ENCODE data around the gene RNF111. TPM values are rescaled to one million over a fixed set of nuclear protein-coding genes. Genes with fewer than 3 reads are reported as not detected.

RNF111 gene
- total RNA-seq, 1 donor from 2014 or later = 43.0 TPM

DNA sequence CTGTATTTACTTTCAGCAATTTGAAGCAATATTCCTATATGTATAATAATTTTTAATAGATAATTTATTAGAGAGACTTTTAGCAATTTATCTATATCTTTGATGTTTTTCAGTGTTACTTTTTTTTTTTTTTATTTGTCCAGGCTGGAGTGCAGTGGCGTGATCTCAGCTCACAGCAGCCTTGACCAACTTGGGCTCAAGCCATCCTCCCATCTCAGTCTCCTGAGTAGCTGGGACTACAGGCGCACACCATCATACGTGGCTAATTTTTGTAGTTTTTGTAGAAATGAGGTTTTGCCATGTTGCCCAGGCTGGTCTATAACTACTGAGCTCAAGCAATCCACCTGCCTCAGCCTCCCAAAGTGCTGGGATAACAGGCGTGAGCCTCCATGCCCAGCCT lies 28.7 kb upstream of the RNF111 start:
- Mint-ChIP-seq H3K27ac (no peak overlapping the region), H3K36me3 (no peaks in the 10 kb centered on the region), H3K9me3 (no peaks in the 10 kb centered on the region), H3K4me1 (peaks cover 4% of the 10 kb centered on the region), H3K4me3 (no peak overlapping the region), H3K27me3 (ENCODE audit: low read depth) (no peaks in the 10 kb centered on the region)
- no peak for DNase-seq (ENCODE audit: low spot score in 2 of 2, unreplicated experiment in 2 of 2)
- TF ChIP-seq, protein P1, sequence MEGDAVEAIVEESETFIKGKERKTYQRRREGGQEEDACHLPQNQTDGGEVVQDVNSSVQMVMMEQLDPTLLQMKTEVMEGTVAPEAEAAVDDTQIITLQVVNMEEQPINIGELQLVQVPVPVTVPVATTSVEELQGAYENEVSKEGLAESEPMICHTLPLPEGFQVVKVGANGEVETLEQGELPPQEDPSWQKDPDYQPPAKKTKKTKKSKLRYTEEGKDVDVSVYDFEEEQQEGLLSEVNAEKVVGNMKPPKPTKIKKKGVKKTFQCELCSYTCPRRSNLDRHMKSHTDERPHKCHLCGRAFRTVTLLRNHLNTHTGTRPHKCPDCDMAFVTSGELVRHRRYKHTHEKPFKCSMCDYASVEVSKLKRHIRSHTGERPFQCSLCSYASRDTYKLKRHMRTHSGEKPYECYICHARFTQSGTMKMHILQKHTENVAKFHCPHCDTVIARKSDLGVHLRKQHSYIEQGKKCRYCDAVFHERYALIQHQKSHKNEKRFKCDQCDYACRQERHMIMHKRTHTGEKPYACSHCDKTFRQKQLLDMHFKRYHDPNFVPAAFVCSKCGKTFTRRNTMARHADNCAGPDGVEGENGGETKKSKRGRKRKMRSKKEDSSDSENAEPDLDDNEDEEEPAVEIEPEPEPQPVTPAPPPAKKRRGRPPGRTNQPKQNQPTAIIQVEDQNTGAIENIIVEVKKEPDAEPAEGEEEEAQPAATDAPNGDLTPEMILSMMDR (IDR thresholded peaks at IDR 0.05; ENCODE audit: unreplicated experiment) = no peak

DNA sequence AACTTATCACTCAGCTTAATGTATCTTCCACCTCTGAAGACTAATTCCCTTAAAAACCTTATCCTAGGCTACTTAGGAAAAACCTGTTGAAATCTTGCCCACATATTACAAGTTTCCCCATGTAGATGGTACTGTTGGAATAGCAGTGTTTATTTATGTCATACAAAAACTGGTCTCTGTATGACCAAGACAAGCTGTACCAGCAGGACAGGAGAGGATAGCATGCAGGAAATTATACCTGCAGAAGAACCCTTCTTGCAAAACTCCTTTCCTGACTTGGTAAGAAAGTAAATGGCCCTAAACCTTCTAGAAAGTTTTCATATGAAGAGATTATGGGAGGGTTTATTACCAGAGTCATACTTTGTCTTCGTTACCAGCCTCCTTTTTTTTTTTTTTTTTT lies 25.3 kb upstream of the RNF111 start:
- no peaks in the 10 kb centered on the region for H3K27me3 Mint-ChIP-seq (ENCODE audit: low read depth)
- H3K4me1 Mint-ChIP-seq = peaks cover 4% of the 10 kb centered on the region
- H3K4me3 Mint-ChIP-seq = no peak overlapping the region
- H3K9me3 Mint-ChIP-seq = no peaks in the 10 kb centered on the region
- DNase-seq (ENCODE audit: low spot score in 2 of 2, unreplicated experiment in 2 of 2) = no peak
- TF ChIP-seq, protein P1 (IDR thresholded peaks at IDR 0.05; ENCODE audit: unreplicated experiment) = no peak
- no peaks in the 10 kb centered on the region for H3K36me3 Mint-ChIP-seq
- H3K27ac Mint-ChIP-seq = no peak overlapping the region

DNA sequence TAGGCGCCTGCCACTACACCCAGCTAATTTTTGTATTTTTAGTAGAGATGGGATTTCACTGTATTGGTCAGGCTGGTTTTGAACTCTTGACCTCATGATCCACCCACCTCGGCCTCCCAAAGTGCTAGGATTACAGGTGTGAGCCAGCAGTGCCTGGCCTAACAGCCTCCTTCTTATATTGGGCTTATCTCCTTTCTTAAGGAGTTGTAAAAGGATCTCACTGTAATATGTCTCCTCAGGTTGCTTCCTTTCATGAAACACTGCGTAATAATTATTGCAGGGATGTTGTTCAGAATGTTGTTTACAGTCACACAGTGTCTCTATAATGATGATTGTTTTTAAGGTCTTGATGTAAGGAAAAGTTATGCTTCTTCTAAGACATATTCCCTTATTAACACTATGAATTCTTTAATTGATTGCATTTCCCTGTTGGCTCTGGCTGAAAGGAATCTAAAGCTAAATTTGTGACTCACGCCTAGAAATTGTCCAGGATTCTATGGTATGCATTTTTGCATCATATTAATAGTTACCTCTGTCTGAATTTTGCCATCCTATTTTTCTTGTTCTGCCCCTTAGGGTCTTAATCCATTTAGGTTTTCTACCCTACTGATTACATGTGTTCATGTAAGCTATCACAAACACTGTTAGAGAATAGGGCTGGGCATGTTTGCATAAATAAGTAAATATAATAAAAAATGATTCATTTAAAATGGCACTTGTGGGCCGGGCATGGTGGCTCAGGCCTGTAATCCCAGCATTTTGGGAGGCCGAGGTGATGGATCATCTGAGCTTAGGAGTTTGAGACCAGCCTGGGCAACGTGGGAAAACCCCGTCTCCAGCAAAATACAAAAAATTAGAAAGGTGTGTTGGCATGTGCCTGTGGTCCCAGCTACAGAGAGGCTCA lies 24.5 kb upstream of the RNF111 start:
- no peak overlapping the region for H3K27ac Mint-ChIP-seq
- no peaks in the 10 kb centered on the region for H3K36me3 Mint-ChIP-seq
- H3K4me1 Mint-ChIP-seq = peaks cover 4% of the 10 kb centered on the region
- H3K27me3 Mint-ChIP-seq (ENCODE audit: low read depth) = no peaks in the 10 kb centered on the region
- TF ChIP-seq, protein P1 (IDR thresholded peaks at IDR 0.05; ENCODE audit: unreplicated experiment) = no peak
- no peaks in the 10 kb centered on the region for H3K9me3 Mint-ChIP-seq
- no peak for DNase-seq (ENCODE audit: low spot score in 2 of 2, unreplicated experiment in 2 of 2)
- no peak overlapping the region for H3K4me3 Mint-ChIP-seq

DNA sequence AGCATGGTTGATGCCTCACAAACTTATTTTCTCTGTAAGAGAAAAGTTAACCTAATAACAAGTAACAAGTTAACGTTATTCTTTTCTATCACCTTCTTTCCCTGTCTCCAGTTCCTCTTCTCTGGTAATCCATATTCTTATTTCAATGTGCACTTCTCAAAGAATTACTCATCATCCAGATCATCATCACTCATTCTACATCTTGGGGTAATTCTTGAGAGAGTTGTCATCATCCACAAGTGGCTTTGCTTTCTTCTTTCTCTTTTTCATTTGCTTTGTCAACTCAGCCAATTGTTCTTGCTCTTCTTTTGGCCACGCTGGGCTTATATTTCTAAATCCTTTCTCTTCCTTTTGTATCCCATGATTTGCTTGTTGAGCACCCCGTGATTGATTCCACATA lies 20.8 kb upstream of the RNF111 start:
- H3K4me1 Mint-ChIP-seq = peaks cover 4% of the 10 kb centered on the region
- peaks cover 9% of the 10 kb centered on the region for H3K9me3 Mint-ChIP-seq
- no peaks in the 10 kb centered on the region for H3K27me3 Mint-ChIP-seq (ENCODE audit: low read depth)
- no peak overlapping the region for H3K4me3 Mint-ChIP-seq
- no peak overlapping the region for H3K27ac Mint-ChIP-seq
- DNase-seq (ENCODE audit: low spot score in 2 of 2, unreplicated experiment in 2 of 2) = no peak
- TF ChIP-seq, protein P1 (IDR thresholded peaks at IDR 0.05; ENCODE audit: unreplicated experiment) = no peak
- no peaks in the 10 kb centered on the region for H3K36me3 Mint-ChIP-seq

DNA sequence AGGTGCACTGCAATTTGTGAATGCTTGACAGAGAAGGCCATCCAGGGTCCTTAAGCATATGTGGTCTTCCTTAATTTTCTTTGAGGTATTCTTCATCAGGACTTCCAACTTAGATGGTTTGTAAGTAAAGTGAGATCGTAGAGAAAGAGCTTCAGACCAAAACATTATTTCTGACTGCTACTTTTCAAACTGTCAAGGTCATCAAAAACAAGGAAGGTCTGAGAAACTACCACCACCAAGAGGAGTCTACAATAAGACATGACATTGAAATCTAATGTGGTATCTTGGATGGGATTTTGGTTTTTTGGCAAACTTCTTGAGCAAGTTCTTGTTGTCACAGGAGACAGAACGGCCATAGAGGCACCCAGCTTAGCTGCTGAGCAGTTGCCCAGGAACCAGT lies 20.0 kb upstream of the RNF111 start:
- no peak overlapping the region for H3K27ac Mint-ChIP-seq
- H3K4me3 Mint-ChIP-seq = no peak overlapping the region
- no peak for DNase-seq (ENCODE audit: low spot score in 2 of 2, unreplicated experiment in 2 of 2)
- no peaks in the 10 kb centered on the region for H3K36me3 Mint-ChIP-seq
- peaks cover 9% of the 10 kb centered on the region for H3K9me3 Mint-ChIP-seq
- no peaks in the 10 kb centered on the region for H3K27me3 Mint-ChIP-seq (ENCODE audit: low read depth)
- TF ChIP-seq, protein P1 (IDR thresholded peaks at IDR 0.05; ENCODE audit: unreplicated experiment) = no peak
- H3K4me1 Mint-ChIP-seq = peaks cover 4% of the 10 kb centered on the region
